Body of pancreas (tissue), 4 donors: Measurements from ENCODE around the gene BBOX1.

Source experiments
- POLR2A ChIP-seq, 3 donors: fragments of 450-650 bp; IDR thresholded peaks; one replicate each; pipeline ENCODE4 v1.6.1; 2016; ENCODE audit warnings: antibody characterized with exemption in 3 of 3, mild to moderate bottlenecking in 2 of 3
- TF ChIP-seq, protein P1 (sequence below), 7 experiments: fragments of 450-650 bp in 4 of 7; fragments of 200-600 bp in 3 of 7; sonication (generic) in 3 of 7; IDR thresholded peaks; one replicate each; pipeline ENCODE4 v1.5.1; 2016 to 2019; ENCODE audit warnings: antibody characterized with exemption in 7 of 7

DNA sequence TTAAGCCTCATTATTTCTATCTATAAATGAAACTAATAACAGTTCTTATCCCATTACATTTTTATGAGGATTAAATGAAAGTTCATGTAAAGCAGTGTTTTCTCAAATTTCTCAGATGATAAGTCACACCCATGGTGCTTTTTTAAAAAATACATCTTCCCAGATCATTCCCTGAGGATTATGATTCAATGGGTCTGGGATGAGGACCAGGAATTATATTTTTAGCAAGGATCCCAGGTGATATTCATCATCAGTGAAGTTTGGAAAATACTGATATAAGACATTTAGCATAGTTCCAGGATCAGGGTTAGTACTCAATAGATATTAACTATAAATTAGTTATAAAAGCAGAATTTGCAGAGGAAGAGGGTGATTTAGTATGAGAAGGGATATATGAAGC is 89.1 kb downstream of the BBOX1 start:
- TF ChIP-seq, protein P1, sequence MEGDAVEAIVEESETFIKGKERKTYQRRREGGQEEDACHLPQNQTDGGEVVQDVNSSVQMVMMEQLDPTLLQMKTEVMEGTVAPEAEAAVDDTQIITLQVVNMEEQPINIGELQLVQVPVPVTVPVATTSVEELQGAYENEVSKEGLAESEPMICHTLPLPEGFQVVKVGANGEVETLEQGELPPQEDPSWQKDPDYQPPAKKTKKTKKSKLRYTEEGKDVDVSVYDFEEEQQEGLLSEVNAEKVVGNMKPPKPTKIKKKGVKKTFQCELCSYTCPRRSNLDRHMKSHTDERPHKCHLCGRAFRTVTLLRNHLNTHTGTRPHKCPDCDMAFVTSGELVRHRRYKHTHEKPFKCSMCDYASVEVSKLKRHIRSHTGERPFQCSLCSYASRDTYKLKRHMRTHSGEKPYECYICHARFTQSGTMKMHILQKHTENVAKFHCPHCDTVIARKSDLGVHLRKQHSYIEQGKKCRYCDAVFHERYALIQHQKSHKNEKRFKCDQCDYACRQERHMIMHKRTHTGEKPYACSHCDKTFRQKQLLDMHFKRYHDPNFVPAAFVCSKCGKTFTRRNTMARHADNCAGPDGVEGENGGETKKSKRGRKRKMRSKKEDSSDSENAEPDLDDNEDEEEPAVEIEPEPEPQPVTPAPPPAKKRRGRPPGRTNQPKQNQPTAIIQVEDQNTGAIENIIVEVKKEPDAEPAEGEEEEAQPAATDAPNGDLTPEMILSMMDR (IDR thresholded peaks at IDR 0.05), result no peak
- no peak for TF ChIP-seq POLR2A (IDR thresholded peaks at IDR 0.05)
